HUES64 (cell line): ENCODE measurements around the gene HEATR3.

Experiments
- H3K27ac ChIP-seq: 2 replicates; pipeline ENCODE4 v1.7.0; 2013; ENCODE audit warnings: low read depth, low read length, inconsistent platforms
- H3K27me3 ChIP-seq: 2 replicates; pipeline ENCODE4 v1.6.1; 2013; ENCODE audit warnings: mild to moderate bottlenecking, low read length; ENCODE audit not compliant: insufficient read depth
- H3K36me3 ChIP-seq: 2 replicates; pipeline ENCODE4 v1.6.1; 2013; ENCODE audit warnings: mild to moderate bottlenecking, low read length; ENCODE audit not compliant: insufficient read depth
- H3K4me1 ChIP-seq: 2 replicates; pipeline ENCODE4 v1.6.1; 2013; ENCODE audit warnings: mild to moderate bottlenecking, low read length, moderate library complexity; ENCODE audit not compliant: insufficient read depth
- H3K4me3 ChIP-seq: 2 replicates; pipeline ENCODE4 v1.5.1; 2013; ENCODE audit warnings: mild to moderate bottlenecking, low read length, moderate library complexity
- H3K9ac ChIP-seq: 2 replicates; pipeline ENCODE4 v1.6.1; 2013; ENCODE audit warnings: mild to moderate bottlenecking, low read depth, low read length
- H3K9me3 ChIP-seq: 2 replicates; pipeline ENCODE4 v1.6.1; 2013; ENCODE audit warnings: low read depth, low read length; ENCODE audit not compliant: insufficient read depth
- WGBS: fragments of 150-250, 120-280 bp; methylation state at CpG from one replicate; pipeline ENCODE4 v1.1.7; 2013; ENCODE audit warnings: missing lambda C conversion rate; 5-methylcytosine and 5-hydroxymethylcytosine counted together

HEATR3 gene

GRCh38 chr16:50058091-50058771 lies 7.5 kb upstream of the HEATR3 start:
- WGBS = 96% methylated on average over 28 of the region's 28 CpGs

GRCh38 chr16:50059111-50059510 lies 6.7 kb upstream of the HEATR3 start:
- no peaks in the 10 kb centered on the region for H3K36me3 ChIP-seq
- H3K9ac ChIP-seq = no peak overlapping the region
- H3K27me3 ChIP-seq = no peaks in the 10 kb centered on the region
- H3K9me3 ChIP-seq = no peaks in the 10 kb centered on the region
- no peaks in the 10 kb centered on the region for H3K4me1 ChIP-seq
- H3K4me3 ChIP-seq = no peak overlapping the region
- WGBS = 92% methylated on average over 10 of the region's 10 CpGs
- H3K27ac ChIP-seq = no peak overlapping the region

More at GRCh38 chr16:50058091-50058771, 7.5 kb upstream of the HEATR3 start:
- H3K9ac ChIP-seq = no peak overlapping the region
- no peaks in the 10 kb centered on the region for H3K36me3 ChIP-seq
- H3K4me1 ChIP-seq = no peaks in the 10 kb centered on the region
- H3K9me3 ChIP-seq = no peaks in the 10 kb centered on the region
- no peaks in the 10 kb centered on the region for H3K27me3 ChIP-seq
- H3K4me3 ChIP-seq = no peak overlapping the region
- H3K27ac ChIP-seq = no peak overlapping the region

GRCh38 chr16:50059669-50060068 lies 6.1 kb upstream of the HEATR3 start:
- no peaks in the 10 kb centered on the region for H3K9me3 ChIP-seq
- WGBS = 86% methylated on average over 3 of the region's 3 CpGs
- H3K36me3 ChIP-seq = no peaks in the 10 kb centered on the region
- no peaks in the 10 kb centered on the region for H3K4me1 ChIP-seq
- no peak overlapping the region for H3K4me3 ChIP-seq
- H3K27ac ChIP-seq = no peak overlapping the region
- H3K27me3 ChIP-seq = no peaks in the 10 kb centered on the region
- H3K9ac ChIP-seq = no peak overlapping the region

- H3K4me1 ChIP-seq = no peaks in the 10 kb centered on the region
- H3K27ac ChIP-seq = no peak overlapping the region
- no peaks in the 10 kb centered on the region for H3K9me3 ChIP-seq
- H3K36me3 ChIP-seq = no peaks in the 10 kb centered on the region
- WGBS = no CpG with 5 or more reads among the region's 1 CpG
- no peak overlapping the region for H3K9ac ChIP-seq
- H3K27me3 ChIP-seq = no peaks in the 10 kb centered on the region
- no peak overlapping the region for H3K4me3 ChIP-seq
These were observed 4.4 kb upstream of the HEATR3 start for GRCh38 chr16:50061326-50061725.

GRCh38 chr16:50065241-50065623 lies 538 bp upstream of the HEATR3 start:
- no peak overlapping the region for H3K9ac ChIP-seq
- peak overlapping the region; percentile 97 for H3K4me3 ChIP-seq
- H3K9me3 ChIP-seq = no peaks in the 10 kb centered on the region
- 90% methylated on average over 8 of the region's 8 CpGs for WGBS
- peaks cover 4% of the 10 kb centered on the region for H3K4me1 ChIP-seq
- no peaks in the 10 kb centered on the region for H3K27me3 ChIP-seq
- no peak overlapping the region for H3K27ac ChIP-seq
- peaks cover 19% of the 10 kb centered on the region for H3K36me3 ChIP-seq

GRCh38 chr16:50066482-50067289 lies 916 bp downstream of the HEATR3 start:
- Histone ChIP-seq H3K4me3 (peak overlapping the region; percentile 97), H3K9me3 (no peaks in the 10 kb centered on the region), H3K4me1 (peaks cover 4% of the 10 kb centered on the region), H3K9ac (peak overlapping the region; percentile 90), H3K27ac (peak overlapping the region; percentile 59; the same call in 1 of the 2 replicates), H3K27me3 (no peaks in the 10 kb centered on the region), H3K36me3 (peaks cover 32% of the 10 kb centered on the region)
- WGBS = 25% methylated on average over 34 of the region's 34 CpGs

GRCh38 chr16:50067290-50067853 lies 1.6 kb downstream of the HEATR3 start:
- H3K4me3 ChIP-seq = peak overlapping the region; percentile 6

GRCh38 chr16:50068550-50068949 lies 2.8 kb downstream of the HEATR3 start:
- WGBS = over 99% methylated on average over 4 of the region's 4 CpGs
- H3K4me1 ChIP-seq = peaks cover 4% of the 10 kb centered on the region
- H3K27ac ChIP-seq = no peak overlapping the region
- H3K4me3 ChIP-seq = no peak overlapping the region
- no peaks in the 10 kb centered on the region for H3K27me3 ChIP-seq
- H3K36me3 ChIP-seq = peaks cover 38% of the 10 kb centered on the region
- H3K9me3 ChIP-seq = no peaks in the 10 kb centered on the region
- no peak overlapping the region for H3K9ac ChIP-seq

More at GRCh38 chr16:50067290-50067853, 1.6 kb downstream of the HEATR3 start:
- WGBS = 44% methylated on average over 3 of the region's 3 CpGs
- Histone ChIP-seq H3K27me3 (no peaks in the 10 kb centered on the region), H3K27ac (no peak overlapping the region), H3K9ac (no peak overlapping the region), H3K9me3 (no peaks in the 10 kb centered on the region), H3K4me1 (peaks cover 4% of the 10 kb centered on the region), H3K36me3 (peaks cover 38% of the 10 kb centered on the region)

- no peaks in the 10 kb centered on the region for H3K9me3 ChIP-seq
- peaks cover 4% of the 10 kb centered on the region for H3K4me1 ChIP-seq
- H3K9ac ChIP-seq = no peak overlapping the region
- WGBS = 100% methylated on average over 1 of the region's 1 CpG
- H3K36me3 ChIP-seq = peaks cover 42% of the 10 kb centered on the region
- no peak overlapping the region for H3K4me3 ChIP-seq
- H3K27me3 ChIP-seq = no peaks in the 10 kb centered on the region
- H3K27ac ChIP-seq = no peak overlapping the region
These were observed 3.3 kb downstream of the HEATR3 start for GRCh38 chr16:50069060-50069459.

- Histone ChIP-seq H3K27ac (no peak overlapping the region), H3K4me3 (no peak overlapping the region), H3K9me3 (no peaks in the 10 kb centered on the region), H3K4me1 (peaks cover 4% of the 10 kb centered on the region), H3K36me3 (peaks cover 52% of the 10 kb centered on the region), H3K27me3 (no peaks in the 10 kb centered on the region), H3K9ac (no peak overlapping the region)
- WGBS = 100% methylated on average over 2 of the region's 2 CpGs
These were observed 5.4 kb downstream of the HEATR3 start for GRCh38 chr16:50071075-50071671.

- no peak overlapping the region for H3K9ac ChIP-seq
- WGBS = 98% methylated on average over 4 of the region's 5 CpGs
- H3K9me3 ChIP-seq = no peaks in the 10 kb centered on the region
- no peak overlapping the region for H3K27ac ChIP-seq
- H3K4me1 ChIP-seq = peaks cover 2% of the 10 kb centered on the region
- H3K36me3 ChIP-seq = peaks cover 59% of the 10 kb centered on the region
- H3K4me3 ChIP-seq = no peak overlapping the region
- no peaks in the 10 kb centered on the region for H3K27me3 ChIP-seq
These were observed 7.0 kb downstream of the HEATR3 start for GRCh38 chr16:50072730-50073129.
